ENCODE data around the gene NRG2.

Gene NRG2

GRCh38 chr5:140024928-140025327 is 18.2 kb downstream of the NRG2 start:
- no peaks in the 10 kb centered on the region for H3K36me3 Mint-ChIP-seq
- DNase-seq (ENCODE audit: low spot score in 2 of 2) (no peak), ATAC-seq (no peak)
- H3K4me3 Mint-ChIP-seq = no peak overlapping the region
- H3K9me3 Mint-ChIP-seq = no peaks in the 10 kb centered on the region
- H3K27ac Mint-ChIP-seq = no peak overlapping the region
- no peaks in the 10 kb centered on the region for H3K4me1 Mint-ChIP-seq

- Mint-ChIP-seq H3K27ac (no peak overlapping the region), H3K36me3 (no peaks in the 10 kb centered on the region), H3K4me1 (no peaks in the 10 kb centered on the region), H3K9me3 (no peaks in the 10 kb centered on the region), H3K4me3 (no peak overlapping the region)
- DNase-seq (ENCODE audit: low spot score in 2 of 2) (no peak), ATAC-seq (no peak)
Observed at GRCh38 chr5:140023611-140024191, 19.4 kb downstream of the NRG2 start.

- DNase-seq (ENCODE audit: low spot score in 2 of 2) (no peak), ATAC-seq (no peak)
- Mint-ChIP-seq H3K4me3 (no peak overlapping the region), H3K4me1 (no peaks in the 10 kb centered on the region), H3K27ac (no peak overlapping the region), H3K36me3 (no peaks in the 10 kb centered on the region), H3K9me3 (no peaks in the 10 kb centered on the region)
Observed at GRCh38 chr5:140020601-140021177, 22.4 kb downstream of the NRG2 start.

- Mint-ChIP-seq H3K36me3 (no peaks in the 10 kb centered on the region), H3K27ac (no peak overlapping the region), H3K9me3 (no peaks in the 10 kb centered on the region), H3K4me1 (no peaks in the 10 kb centered on the region), H3K4me3 (no peak overlapping the region)
- DNase-seq (ENCODE audit: low spot score in 2 of 2) = no peak
- no peak for ATAC-seq
Observed at GRCh38 chr5:140018920-140019644, 24.0 kb downstream of the NRG2 start.

- DNase-seq (ENCODE audit: low spot score in 2 of 2) = no peak
- no peak for ATAC-seq
- H3K4me1 Mint-ChIP-seq = no peaks in the 10 kb centered on the region
- no peak overlapping the region for H3K4me3 Mint-ChIP-seq
- H3K27ac Mint-ChIP-seq = no peak overlapping the region
- H3K9me3 Mint-ChIP-seq = no peaks in the 10 kb centered on the region
- no peaks in the 10 kb centered on the region for H3K36me3 Mint-ChIP-seq
Observed at GRCh38 chr5:140018517-140018916, 24.6 kb downstream of the NRG2 start.

- Mint-ChIP-seq H3K27ac (no peak overlapping the region), H3K36me3 (no peaks in the 10 kb centered on the region), H3K4me3 (no peak overlapping the region), H3K9me3 (no peaks in the 10 kb centered on the region), H3K4me1 (no peaks in the 10 kb centered on the region)
- no peak for ATAC-seq
- no peak for DNase-seq (ENCODE audit: low spot score in 2 of 2)
Observed at GRCh38 chr5:140018096-140018481, 25.0 kb downstream of the NRG2 start.

GRCh38 chr5:140017397-140018095 is 25.6 kb downstream of the NRG2 start:
- Mint-ChIP-seq H3K27ac (no peak overlapping the region), H3K36me3 (no peaks in the 10 kb centered on the region), H3K4me3 (no peak overlapping the region), H3K9me3 (no peaks in the 10 kb centered on the region), H3K4me1 (no peaks in the 10 kb centered on the region)
- DNase-seq (ENCODE audit: low spot score in 2 of 2) (no peak), ATAC-seq (no peak)

GRCh38 chr5:140015706-140016105 is 27.4 kb downstream of the NRG2 start:
- no peak overlapping the region for H3K27ac Mint-ChIP-seq
- no peaks in the 10 kb centered on the region for H3K4me1 Mint-ChIP-seq
- ATAC-seq (no peak), DNase-seq (ENCODE audit: low spot score in 2 of 2) (no peak)
- H3K4me3 Mint-ChIP-seq = no peak overlapping the region
- no peaks in the 10 kb centered on the region for H3K9me3 Mint-ChIP-seq
- H3K36me3 Mint-ChIP-seq = no peaks in the 10 kb centered on the region

- Mint-ChIP-seq H3K36me3 (no peaks in the 10 kb centered on the region), H3K4me1 (no peaks in the 10 kb centered on the region), H3K9me3 (no peaks in the 10 kb centered on the region), H3K27ac (no peak overlapping the region), H3K4me3 (no peak overlapping the region)
- DNase-seq (ENCODE audit: low spot score in 2 of 2) (no peak), ATAC-seq (no peak)
Observed at GRCh38 chr5:140014751-140015150, 28.3 kb downstream of the NRG2 start.

GRCh38 chr5:140013536-140013935 is 29.6 kb downstream of the NRG2 start:
- H3K36me3 Mint-ChIP-seq = no peaks in the 10 kb centered on the region
- no peaks in the 10 kb centered on the region for H3K9me3 Mint-ChIP-seq
- ATAC-seq (no peak), DNase-seq (ENCODE audit: low spot score in 2 of 2) (no peak)
- H3K27ac Mint-ChIP-seq = no peak overlapping the region
- H3K4me3 Mint-ChIP-seq = no peak overlapping the region
- H3K4me1 Mint-ChIP-seq = no peaks in the 10 kb centered on the region

GRCh38 chr5:140012443-140012842 is 30.7 kb downstream of the NRG2 start:
- H3K9me3 Mint-ChIP-seq = no peaks in the 10 kb centered on the region
- no peaks in the 10 kb centered on the region for H3K36me3 Mint-ChIP-seq
- H3K4me3 Mint-ChIP-seq = no peak overlapping the region
- H3K4me1 Mint-ChIP-seq = no peaks in the 10 kb centered on the region
- no peak overlapping the region for H3K27ac Mint-ChIP-seq
- ATAC-seq = peak; percentile 28
- DNase-seq (ENCODE audit: low spot score in 2 of 2) = no peak

- Mint-ChIP-seq H3K9me3 (no peaks in the 10 kb centered on the region), H3K27ac (no peak overlapping the region), H3K36me3 (no peaks in the 10 kb centered on the region), H3K4me3 (no peak overlapping the region), H3K4me1 (no peaks in the 10 kb centered on the region)
- ATAC-seq = peak; percentile 61
- DNase-seq (ENCODE audit: low spot score in 2 of 2) = no peak
Observed at GRCh38 chr5:140011297-140011802, 31.7 kb downstream of the NRG2 start.

GRCh38 chr5:140010798-140011197 is 32.3 kb downstream of the NRG2 start:
- no peak for ATAC-seq
- no peak for DNase-seq (ENCODE audit: low spot score in 2 of 2)
- Mint-ChIP-seq H3K27ac (no peak overlapping the region), H3K4me1 (no peaks in the 10 kb centered on the region), H3K4me3 (no peak overlapping the region), H3K36me3 (no peaks in the 10 kb centered on the region), H3K9me3 (no peaks in the 10 kb centered on the region)

- ATAC-seq (no peak), DNase-seq (ENCODE audit: low spot score in 2 of 2) (no peak)
- Mint-ChIP-seq H3K36me3 (no peaks in the 10 kb centered on the region), H3K4me1 (no peaks in the 10 kb centered on the region), H3K9me3 (no peaks in the 10 kb centered on the region), H3K27ac (no peak overlapping the region), H3K4me3 (no peak overlapping the region)
Observed at GRCh38 chr5:140007311-140007710, 35.8 kb downstream of the NRG2 start.

GRCh38 chr5:140005145-140005591 is 37.9 kb downstream of the NRG2 start:
- peak; percentile 46 for ATAC-seq
- no peak for DNase-seq (ENCODE audit: low spot score in 2 of 2)
- no peaks in the 10 kb centered on the region for H3K36me3 Mint-ChIP-seq
- no peaks in the 10 kb centered on the region for H3K4me1 Mint-ChIP-seq
- H3K27ac Mint-ChIP-seq = no peak overlapping the region
- H3K9me3 Mint-ChIP-seq = no peaks in the 10 kb centered on the region
- no peak overlapping the region for H3K4me3 Mint-ChIP-seq
